GM19463 (cell line): ENCODE results near the gene GUCY1A1.

Source experiments
- ATAC-seq: cut with Tn5 transposase; IDR thresholded peaks from one replicate; pipeline ENCODE4 v1.9.1; 2021; ENCODE audit warnings: mild to moderate bottlenecking, moderate library complexity; ENCODE audit not compliant: unreplicated experiment

The GUCY1A1 gene

GRCh38 chr4:155657985-155658680 lies 8.5 kb upstream of the GUCY1A1 start:
- no peak for ATAC-seq

GRCh38 chr4:155658681-155659064 lies 8.0 kb upstream of the GUCY1A1 start:
- ATAC-seq, result no peak

GRCh38 chr4:155659176-155659575 lies 7.5 kb upstream of the GUCY1A1 start:
- ATAC-seq, result no peak

- no peak for ATAC-seq
Observed at GRCh38 chr4:155660436-155660835, 6.2 kb upstream of the GUCY1A1 start.

GRCh38 chr4:155665054-155665453 lies 1.6 kb upstream of the GUCY1A1 start:
- no peak for ATAC-seq

- ATAC-seq, result peak; percentile 53
Observed at GRCh38 chr4:155667222-155667567, 547 bp downstream of the GUCY1A1 start.

GRCh38 chr4:155667568-155668511 lies 1.2 kb downstream of the GUCY1A1 start:
- peak; percentile 54 for ATAC-seq

GRCh38 chr4:155668707-155669220 lies 2.1 kb downstream of the GUCY1A1 start:
- no peak for ATAC-seq

- ATAC-seq, result no peak
Observed at GRCh38 chr4:155672342-155672741, 5.7 kb downstream of the GUCY1A1 start.

GRCh38 chr4:155673453-155673979 lies 6.9 kb downstream of the GUCY1A1 start:
- no peak for ATAC-seq

- ATAC-seq, result no peak
Observed at GRCh38 chr4:155674669-155675071, 8.0 kb downstream of the GUCY1A1 start.

- peak; percentile 84 for ATAC-seq
Observed at GRCh38 chr4:155675709-155676429, 9.2 kb downstream of the GUCY1A1 start.

- ATAC-seq, result no peak
Observed at GRCh38 chr4:155676430-155676825, 9.8 kb downstream of the GUCY1A1 start.

- no peak for ATAC-seq
Observed at GRCh38 chr4:155678011-155678410, 11.4 kb downstream of the GUCY1A1 start.

- ATAC-seq, result no peak
Observed at GRCh38 chr4:155679343-155679742, 12.7 kb downstream of the GUCY1A1 start.

GRCh38 chr4:155681886-155682285 lies 15.2 kb downstream of the GUCY1A1 start:
- no peak for ATAC-seq

GRCh38 chr4:155684423-155684822 lies 17.8 kb downstream of the GUCY1A1 start:
- ATAC-seq, result no peak

GRCh38 chr4:155684892-155685541 lies 18.4 kb downstream of the GUCY1A1 start:
- ATAC-seq, result no peak

- no peak for ATAC-seq
Observed at GRCh38 chr4:155687380-155687982, 20.8 kb downstream of the GUCY1A1 start.

- ATAC-seq, result no peak
Observed at GRCh38 chr4:155688211-155688610, 21.6 kb downstream of the GUCY1A1 start.
